ENCODE data around the gene TBKBP1. TPM values are rescaled to one million over a fixed set of nuclear protein-coding genes. Genes with fewer than 3 reads are reported as not detected.

The TBKBP1 gene
- total and polyA plus RNA-seq, 4 donors = 0.25 to 2.0 (median 1.5) TPM

DNA sequence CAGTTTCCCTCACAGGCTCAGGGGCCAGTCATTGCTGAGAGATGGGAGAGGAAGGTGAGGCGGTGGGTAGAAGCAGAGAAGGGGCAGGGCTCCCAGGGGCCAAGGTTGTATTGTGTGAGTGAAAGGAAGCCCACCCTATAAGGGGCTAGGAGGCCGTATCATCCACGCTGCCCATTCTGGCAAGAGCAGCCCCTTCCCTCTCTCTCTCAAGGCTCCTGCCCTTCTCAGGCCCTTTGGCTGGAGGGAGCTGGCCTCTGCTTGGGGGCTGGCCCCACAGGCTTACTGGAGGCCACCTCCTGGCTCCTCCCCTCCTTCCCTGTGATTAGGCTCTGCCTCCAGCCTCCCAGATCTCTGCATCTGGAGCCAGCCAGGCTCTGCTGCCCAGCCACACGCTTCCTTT lies 7.6 kb downstream of the TBKBP1 start:
- H3K9me3 ChIP-seq (ENCODE audit: control insufficient read depth in 4 of 4, low read length in 3 of 4) = no peaks in the 10 kb centered on the region
- 92% methylated on average over 4 of the region's 4 CpGs for WGBS
- H3K9ac ChIP-seq (ENCODE audit: low read depth in 1 of 2, low read length in 2 of 2) = no peak overlapping the region
- TF ChIP-seq SP1 (IDR thresholded peaks at IDR 0.05) (no peak), YY1 (IDR thresholded peaks at IDR 0.05) (no peak), HNF4A (conservative IDR thresholded peaks at IDR 0.05) (no peak), GABPA (IDR thresholded peaks at IDR 0.05 in 1 of 2, conservative IDR thresholded peaks at IDR 0.05 in 1 of 2) (no peak), HNF4G (IDR thresholded peaks at IDR 0.05) (no peak), RAD21 (IDR thresholded peaks at IDR 0.05) (no peak), RXRA (IDR thresholded peaks at IDR 0.05) (no peak), TAF1 (conservative IDR thresholded peaks at IDR 0.05) (no peak), EGR1 (IDR thresholded peaks at IDR 0.05; ENCODE audit: low read depth in 2 of 2) (no peak), NR2F2 (IDR thresholded peaks at IDR 0.05) (no peak)
- TF ChIP-seq, protein P1, sequence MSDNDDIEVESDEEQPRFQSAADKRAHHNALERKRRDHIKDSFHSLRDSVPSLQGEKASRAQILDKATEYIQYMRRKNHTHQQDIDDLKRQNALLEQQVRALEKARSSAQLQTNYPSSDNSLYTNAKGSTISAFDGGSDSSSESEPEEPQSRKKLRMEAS (IDR thresholded peaks at IDR 0.05) = no peak
- TF ChIP-seq, protein P2, sequence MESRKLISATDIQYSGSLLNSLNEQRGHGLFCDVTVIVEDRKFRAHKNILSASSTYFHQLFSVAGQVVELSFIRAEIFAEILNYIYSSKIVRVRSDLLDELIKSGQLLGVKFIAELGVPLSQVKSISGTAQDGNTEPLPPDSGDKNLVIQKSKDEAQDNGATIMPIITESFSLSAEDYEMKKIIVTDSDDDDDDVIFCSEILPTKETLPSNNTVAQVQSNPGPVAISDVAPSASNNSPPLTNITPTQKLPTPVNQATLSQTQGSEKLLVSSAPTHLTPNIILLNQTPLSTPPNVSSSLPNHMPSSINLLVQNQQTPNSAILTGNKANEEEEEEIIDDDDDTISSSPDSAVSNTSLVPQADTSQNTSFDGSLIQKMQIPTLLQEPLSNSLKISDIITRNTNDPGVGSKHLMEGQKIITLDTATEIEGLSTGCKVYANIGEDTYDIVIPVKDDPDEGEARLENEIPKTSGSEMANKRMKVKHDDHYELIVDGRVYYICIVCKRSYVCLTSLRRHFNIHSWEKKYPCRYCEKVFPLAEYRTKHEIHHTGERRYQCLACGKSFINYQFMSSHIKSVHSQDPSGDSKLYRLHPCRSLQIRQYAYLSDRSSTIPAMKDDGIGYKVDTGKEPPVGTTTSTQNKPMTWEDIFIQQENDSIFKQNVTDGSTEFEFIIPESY (IDR thresholded peaks at IDR 0.05) = no peak
- TF ChIP-seq, protein P3, sequence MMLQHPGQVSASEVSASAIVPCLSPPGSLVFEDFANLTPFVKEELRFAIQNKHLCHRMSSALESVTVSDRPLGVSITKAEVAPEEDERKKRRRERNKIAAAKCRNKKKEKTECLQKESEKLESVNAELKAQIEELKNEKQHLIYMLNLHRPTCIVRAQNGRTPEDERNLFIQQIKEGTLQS (IDR thresholded peaks at IDR 0.05) = no peak
- H3K27me3 ChIP-seq (ENCODE audit: control insufficient read depth in 4 of 4, insufficient read depth in 4 of 4, low read length in 3 of 4) = no peaks in the 10 kb centered on the region
- no peak for DNase-seq (ENCODE audit: low spot score)
- H3K27ac ChIP-seq (ENCODE audit: low read depth in 1 of 2, low read length in 2 of 2) = no peak overlapping the region
- H3K36me3 ChIP-seq (ENCODE audit: control insufficient read depth in 4 of 4, insufficient read depth in 3 of 4, low read depth in 1 of 4, low read length in 3 of 4) = no peaks in the 10 kb centered on the region
- no peak overlapping the region for H3K4me3 ChIP-seq (ENCODE audit: low read depth in 1 of 3, low read length in 3 of 3)
- H3K4me1 ChIP-seq (ENCODE audit: control insufficient read depth in 4 of 4, insufficient read depth in 4 of 4, low read length in 3 of 4) = no peaks in the 10 kb centered on the region

DNA sequence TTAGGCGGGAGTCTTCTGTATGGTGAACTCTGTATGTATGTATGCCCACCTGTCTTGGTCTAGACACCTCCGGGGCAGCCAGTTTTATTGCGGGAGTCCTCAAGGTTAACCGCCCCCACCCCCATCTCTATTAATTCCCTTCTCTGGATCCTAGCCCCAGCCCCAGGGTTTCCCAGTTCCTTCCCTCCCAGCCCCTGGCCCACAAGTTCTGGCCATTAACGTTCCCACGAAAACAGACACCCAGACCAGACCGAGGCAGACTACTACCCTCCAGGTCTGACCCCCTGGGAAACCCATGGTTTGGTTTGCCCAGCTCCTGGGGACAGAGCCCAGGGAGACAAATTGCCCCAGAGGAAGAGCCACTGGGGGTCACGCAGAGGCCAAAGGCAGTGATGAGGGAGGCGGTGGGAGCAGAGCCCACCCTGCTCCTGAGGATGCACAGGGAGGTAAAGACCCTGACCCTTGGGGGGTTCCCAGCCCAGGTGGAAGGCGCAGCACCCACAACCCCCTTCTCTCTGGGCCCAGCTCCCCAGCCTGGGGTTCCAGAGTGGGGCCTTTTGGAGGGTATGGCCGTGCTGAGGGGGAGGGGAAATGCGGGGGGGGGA lies 8.5 kb downstream of the TBKBP1 start:
- no peaks in the 10 kb centered on the region for H3K36me3 ChIP-seq (ENCODE audit: control insufficient read depth in 4 of 4, insufficient read depth in 3 of 4, low read depth in 1 of 4, low read length in 3 of 4)
- DNase-seq (ENCODE audit: low spot score) = no peak
- TF ChIP-seq HNF4G (IDR thresholded peaks at IDR 0.05) = no peak

DNA sequence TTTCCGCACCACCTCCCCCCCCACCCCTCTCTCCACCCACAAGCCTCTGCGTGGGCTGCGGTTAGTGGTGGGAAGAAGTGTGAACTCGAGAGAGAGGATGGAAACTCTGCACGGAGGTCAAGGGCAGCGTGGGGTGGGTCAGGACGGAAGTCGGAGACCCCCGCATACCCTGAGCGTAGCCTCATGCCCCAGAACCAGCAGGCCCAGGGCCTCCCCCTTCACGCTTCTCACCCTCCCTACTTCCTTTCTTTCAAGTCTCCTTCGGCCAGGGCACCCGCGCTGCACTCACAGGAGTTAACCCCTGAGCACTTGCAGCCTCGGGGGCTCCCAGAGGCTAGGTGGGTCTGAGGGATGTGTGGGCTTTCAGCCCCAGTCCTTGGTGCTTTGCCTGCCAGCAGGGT lies 9.2 kb downstream of the TBKBP1 start:
- Histone ChIP-seq H3K9me3 (ENCODE audit: control insufficient read depth in 4 of 4, low read length in 3 of 4) (no peaks in the 10 kb centered on the region), H3K4me3 (ENCODE audit: low read depth in 1 of 3, low read length in 3 of 3) (no peak overlapping the region), H3K27me3 (ENCODE audit: control insufficient read depth in 4 of 4, insufficient read depth in 4 of 4, low read length in 3 of 4) (no peaks in the 10 kb centered on the region), H3K4me1 (ENCODE audit: control insufficient read depth in 4 of 4, insufficient read depth in 4 of 4, low read length in 3 of 4) (no peaks in the 10 kb centered on the region), H3K27ac (ENCODE audit: low read depth in 1 of 2, low read length in 2 of 2) (no peak overlapping the region), H3K9ac (ENCODE audit: low read depth in 1 of 2, low read length in 2 of 2) (no peak overlapping the region), H3K36me3 (ENCODE audit: control insufficient read depth in 4 of 4, insufficient read depth in 3 of 4, low read depth in 1 of 4, low read length in 3 of 4) (no peaks in the 10 kb centered on the region)
- WGBS = 72% methylated on average over 15 of the region's 15 CpGs
- no peak for DNase-seq (ENCODE audit: low spot score)
- TF ChIP-seq FOXA2 (IDR thresholded peaks at IDR 0.05) = no peak
- TF ChIP-seq YY1 (IDR thresholded peaks at IDR 0.05) = no peak
- no peak for TF ChIP-seq EGR1 (IDR thresholded peaks at IDR 0.05; ENCODE audit: low read depth in 2 of 2)
- TF ChIP-seq JUND (IDR thresholded peaks at IDR 0.05) = no peak
- no peak for TF ChIP-seq FOXA1 (IDR thresholded peaks at IDR 0.05)
- TF ChIP-seq, protein P2 (IDR thresholded peaks at IDR 0.05) = no peak
- no peak for TF ChIP-seq SP1 (IDR thresholded peaks at IDR 0.05)
- no peak for TF ChIP-seq HNF4G (IDR thresholded peaks at IDR 0.05)
- TF ChIP-seq RAD21 (IDR thresholded peaks at IDR 0.05) = no peak
- no peak for TF ChIP-seq HNF4A (conservative IDR thresholded peaks at IDR 0.05)
- TF ChIP-seq, protein P4, sequence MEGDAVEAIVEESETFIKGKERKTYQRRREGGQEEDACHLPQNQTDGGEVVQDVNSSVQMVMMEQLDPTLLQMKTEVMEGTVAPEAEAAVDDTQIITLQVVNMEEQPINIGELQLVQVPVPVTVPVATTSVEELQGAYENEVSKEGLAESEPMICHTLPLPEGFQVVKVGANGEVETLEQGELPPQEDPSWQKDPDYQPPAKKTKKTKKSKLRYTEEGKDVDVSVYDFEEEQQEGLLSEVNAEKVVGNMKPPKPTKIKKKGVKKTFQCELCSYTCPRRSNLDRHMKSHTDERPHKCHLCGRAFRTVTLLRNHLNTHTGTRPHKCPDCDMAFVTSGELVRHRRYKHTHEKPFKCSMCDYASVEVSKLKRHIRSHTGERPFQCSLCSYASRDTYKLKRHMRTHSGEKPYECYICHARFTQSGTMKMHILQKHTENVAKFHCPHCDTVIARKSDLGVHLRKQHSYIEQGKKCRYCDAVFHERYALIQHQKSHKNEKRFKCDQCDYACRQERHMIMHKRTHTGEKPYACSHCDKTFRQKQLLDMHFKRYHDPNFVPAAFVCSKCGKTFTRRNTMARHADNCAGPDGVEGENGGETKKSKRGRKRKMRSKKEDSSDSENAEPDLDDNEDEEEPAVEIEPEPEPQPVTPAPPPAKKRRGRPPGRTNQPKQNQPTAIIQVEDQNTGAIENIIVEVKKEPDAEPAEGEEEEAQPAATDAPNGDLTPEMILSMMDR (IDR thresholded peaks at IDR 0.05; ENCODE audit: low read depth, low read length, missing input control) = no peak
- no peak for TF ChIP-seq TAF1 (conservative IDR thresholded peaks at IDR 0.05)
- TF ChIP-seq NR2F2 (IDR thresholded peaks at IDR 0.05) = no peak
- TF ChIP-seq, protein P3 (IDR thresholded peaks at IDR 0.05) = no peak

More for the DNA sequence above, 8.5 kb downstream of the TBKBP1 start:
- 84% methylated on average over 12 of the region's 12 CpGs for WGBS
- no peak overlapping the region for H3K9ac ChIP-seq (ENCODE audit: low read depth in 1 of 2, low read length in 2 of 2)
- no peaks in the 10 kb centered on the region for H3K27me3 ChIP-seq (ENCODE audit: control insufficient read depth in 4 of 4, insufficient read depth in 4 of 4, low read length in 3 of 4)
- H3K27ac ChIP-seq (ENCODE audit: low read depth in 1 of 2, low read length in 2 of 2) = no peak overlapping the region
- H3K4me3 ChIP-seq (ENCODE audit: low read depth in 1 of 3, low read length in 3 of 3) = no peak overlapping the region
- no peaks in the 10 kb centered on the region for H3K4me1 ChIP-seq (ENCODE audit: control insufficient read depth in 4 of 4, insufficient read depth in 4 of 4, low read length in 3 of 4)
- H3K9me3 ChIP-seq (ENCODE audit: control insufficient read depth in 4 of 4, low read length in 3 of 4) = no peaks in the 10 kb centered on the region
